ENCODE measurements around the gene CCER1.

DNA sequence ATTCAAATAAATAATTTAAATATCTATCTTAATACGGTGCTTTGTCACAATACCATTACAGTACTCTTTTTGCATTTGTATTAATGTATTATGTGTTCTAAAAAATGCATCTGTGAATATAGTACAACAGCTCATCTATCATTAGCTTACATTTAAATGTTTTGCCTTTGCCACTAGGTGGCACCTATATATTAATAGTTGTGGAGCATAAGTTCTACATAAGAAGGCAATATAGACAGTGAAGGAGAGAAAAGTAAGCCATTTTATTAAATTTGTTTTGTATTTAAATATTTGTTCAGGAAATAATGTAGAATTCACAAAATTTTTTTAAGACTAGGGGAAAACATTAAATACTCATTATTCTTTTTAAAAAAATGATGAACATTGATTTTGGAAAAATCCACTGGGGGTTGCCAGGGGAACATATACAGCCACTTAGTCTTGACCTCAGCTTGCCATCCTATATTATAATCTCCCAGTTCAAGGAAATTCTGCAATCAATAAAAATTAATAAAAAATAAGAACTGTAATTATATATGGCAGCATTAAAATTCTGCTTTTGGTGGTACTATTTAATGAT, 9.8 kb downstream of the CCER1 start:
- TF ChIP-seq, protein P1, sequence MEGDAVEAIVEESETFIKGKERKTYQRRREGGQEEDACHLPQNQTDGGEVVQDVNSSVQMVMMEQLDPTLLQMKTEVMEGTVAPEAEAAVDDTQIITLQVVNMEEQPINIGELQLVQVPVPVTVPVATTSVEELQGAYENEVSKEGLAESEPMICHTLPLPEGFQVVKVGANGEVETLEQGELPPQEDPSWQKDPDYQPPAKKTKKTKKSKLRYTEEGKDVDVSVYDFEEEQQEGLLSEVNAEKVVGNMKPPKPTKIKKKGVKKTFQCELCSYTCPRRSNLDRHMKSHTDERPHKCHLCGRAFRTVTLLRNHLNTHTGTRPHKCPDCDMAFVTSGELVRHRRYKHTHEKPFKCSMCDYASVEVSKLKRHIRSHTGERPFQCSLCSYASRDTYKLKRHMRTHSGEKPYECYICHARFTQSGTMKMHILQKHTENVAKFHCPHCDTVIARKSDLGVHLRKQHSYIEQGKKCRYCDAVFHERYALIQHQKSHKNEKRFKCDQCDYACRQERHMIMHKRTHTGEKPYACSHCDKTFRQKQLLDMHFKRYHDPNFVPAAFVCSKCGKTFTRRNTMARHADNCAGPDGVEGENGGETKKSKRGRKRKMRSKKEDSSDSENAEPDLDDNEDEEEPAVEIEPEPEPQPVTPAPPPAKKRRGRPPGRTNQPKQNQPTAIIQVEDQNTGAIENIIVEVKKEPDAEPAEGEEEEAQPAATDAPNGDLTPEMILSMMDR (IDR thresholded peaks at IDR 0.05; ENCODE audit: low read depth, low read length) = peak; percentile 24
- TF ChIP-seq POLR2A (IDR thresholded peaks at IDR 0.05; ENCODE audit: extremely low read depth, insufficient read length) = no peak
